ENCODE data around the gene DNAJC24.
"Not testable (repeated sequence)": the region's sequence is repeated elsewhere in the genome, so short reads cannot be mapped to it uniquely, and the experiment has no call there.

Gene DNAJC24

GRCh38 chr11:31369348-31370329, at the start of gene DNAJC24, which contains the start of gene DCDC1:
Gene DNAJC24, plus strand, starts transcription at chr11:31369860. Its CDS starts 889 bp downstream, at chr11:31370749.
Gene DCDC1, minus strand, starts transcription at chr11:31369739. Its CDS starts 41,459 bp downstream, at chr11:31328280.
- H3K27ac ChIP-seq, result no peak within 1 kb of the TSS

GRCh38 chr11:31321494-31321893, 48.2 kb upstream of the DNAJC24 start:
- not testable (repeated sequence) for H3K9ac ChIP-seq

More at GRCh38 chr11:31369348-31370329, at the start of gene DNAJC24, which contains the start of gene DCDC1:
- Histone ChIP-seq H3K79me2 (no peaks in the 10 kb centered on the region), H3K36me3 (ENCODE audit: control insufficient read depth, insufficient read depth, low read length) (no peaks in the 10 kb centered on the region), H3K9me3 (ENCODE audit: control insufficient read depth, low read length) (no peaks in the 10 kb centered on the region), H2AFZ (peak within 1 kb of the TSS; percentile 73), H3K4me2 (ENCODE audit: low read length) (peak within 1 kb of the TSS; percentile 77), H3K9ac (no peak within 1 kb of the TSS), H3K4me1 (no peaks in the 10 kb centered on the region), H3K27me3 (ENCODE audit: control insufficient read depth, insufficient read depth, low read length) (no peaks in the 10 kb centered on the region), H3K4me3 (ENCODE audit: low read depth, low read length) (peak within 1 kb of the TSS; percentile 85)
- no peak for TF ChIP-seq CTCF (IDR thresholded peaks at IDR 0.05)

GRCh38 chr11:31323145-31323544, 46.5 kb upstream of the DNAJC24 start:
- H2AFZ ChIP-seq, result no peak overlapping the region
- no peaks in the 10 kb centered on the region for H3K9me3 ChIP-seq (ENCODE audit: control insufficient read depth, low read length)
- H3K9ac ChIP-seq, result no peak overlapping the region
- H3K27ac ChIP-seq, result no peak overlapping the region
- no peak overlapping the region for H3K4me3 ChIP-seq (ENCODE audit: low read depth, low read length)
- H3K79me2 ChIP-seq, result no peaks in the 10 kb centered on the region
- no peak overlapping the region for H3K4me2 ChIP-seq (ENCODE audit: low read length)
- no peak for TF ChIP-seq CTCF (IDR thresholded peaks at IDR 0.05)
- no peaks in the 10 kb centered on the region for H3K36me3 ChIP-seq (ENCODE audit: control insufficient read depth, insufficient read depth, low read length)
- H3K27me3 ChIP-seq (ENCODE audit: control insufficient read depth, insufficient read depth, low read length), result no peaks in the 10 kb centered on the region
- H3K4me1 ChIP-seq, result no peaks in the 10 kb centered on the region

More at GRCh38 chr11:31321494-31321893, 48.2 kb upstream of the DNAJC24 start:
- H3K27ac ChIP-seq; H3K4me3 ChIP-seq (ENCODE audit: low read depth, low read length); H3K27me3 ChIP-seq (ENCODE audit: control insufficient read depth, insufficient read depth, low read length); H3K36me3 ChIP-seq (ENCODE audit: control insufficient read depth, insufficient read depth, low read length); H3K4me1 ChIP-seq; H3K4me2 ChIP-seq (ENCODE audit: low read length); H3K79me2 ChIP-seq; H2AFZ ChIP-seq; H3K9me3 ChIP-seq (ENCODE audit: control insufficient read depth, low read length): not testable (repeated sequence)

- no peaks in the 10 kb centered on the region for H3K79me2 ChIP-seq
- no peaks in the 10 kb centered on the region for H3K9me3 ChIP-seq (ENCODE audit: control insufficient read depth, low read length)
- H3K4me1 ChIP-seq, result no peaks in the 10 kb centered on the region
- H3K36me3 ChIP-seq (ENCODE audit: control insufficient read depth, insufficient read depth, low read length), result no peaks in the 10 kb centered on the region
- no peak overlapping the region for H3K9ac ChIP-seq
- no peak overlapping the region for H2AFZ ChIP-seq
- TF ChIP-seq CTCF (IDR thresholded peaks at IDR 0.05), result no peak
- no peak overlapping the region for H3K27ac ChIP-seq
- no peak overlapping the region for H3K4me3 ChIP-seq (ENCODE audit: low read depth, low read length)
- H3K4me2 ChIP-seq (ENCODE audit: low read length), result no peak overlapping the region
- no peaks in the 10 kb centered on the region for H3K27me3 ChIP-seq (ENCODE audit: control insufficient read depth, insufficient read depth, low read length)
These were observed 44.5 kb upstream of the DNAJC24 start for GRCh38 chr11:31325160-31325559.

GRCh38 chr11:31326470-31327148, 43.1 kb upstream of the DNAJC24 start:
- Histone ChIP-seq H3K4me1 (no peaks in the 10 kb centered on the region), H3K27me3 (ENCODE audit: control insufficient read depth, insufficient read depth, low read length) (no peaks in the 10 kb centered on the region), H3K4me3 (ENCODE audit: low read depth, low read length) (no peak overlapping the region), H3K79me2 (no peaks in the 10 kb centered on the region), H3K9me3 (ENCODE audit: control insufficient read depth, low read length) (no peaks in the 10 kb centered on the region), H2AFZ (no peak overlapping the region), H3K4me2 (ENCODE audit: low read length) (no peak overlapping the region), H3K27ac (no peak overlapping the region), H3K9ac (no peak overlapping the region), H3K36me3 (ENCODE audit: control insufficient read depth, insufficient read depth, low read length) (no peaks in the 10 kb centered on the region)
- no peak for TF ChIP-seq CTCF (IDR thresholded peaks at IDR 0.05)

Measured in parathyroid adenoma (tissue), 2 donors.